ENCODE measurements around the gene DBN1.

DBN1 gene

GRCh38 chr5:177444106-177445051 lies 29.1 kb downstream of the DBN1 start:
- DNase-seq: no peak

DNA sequence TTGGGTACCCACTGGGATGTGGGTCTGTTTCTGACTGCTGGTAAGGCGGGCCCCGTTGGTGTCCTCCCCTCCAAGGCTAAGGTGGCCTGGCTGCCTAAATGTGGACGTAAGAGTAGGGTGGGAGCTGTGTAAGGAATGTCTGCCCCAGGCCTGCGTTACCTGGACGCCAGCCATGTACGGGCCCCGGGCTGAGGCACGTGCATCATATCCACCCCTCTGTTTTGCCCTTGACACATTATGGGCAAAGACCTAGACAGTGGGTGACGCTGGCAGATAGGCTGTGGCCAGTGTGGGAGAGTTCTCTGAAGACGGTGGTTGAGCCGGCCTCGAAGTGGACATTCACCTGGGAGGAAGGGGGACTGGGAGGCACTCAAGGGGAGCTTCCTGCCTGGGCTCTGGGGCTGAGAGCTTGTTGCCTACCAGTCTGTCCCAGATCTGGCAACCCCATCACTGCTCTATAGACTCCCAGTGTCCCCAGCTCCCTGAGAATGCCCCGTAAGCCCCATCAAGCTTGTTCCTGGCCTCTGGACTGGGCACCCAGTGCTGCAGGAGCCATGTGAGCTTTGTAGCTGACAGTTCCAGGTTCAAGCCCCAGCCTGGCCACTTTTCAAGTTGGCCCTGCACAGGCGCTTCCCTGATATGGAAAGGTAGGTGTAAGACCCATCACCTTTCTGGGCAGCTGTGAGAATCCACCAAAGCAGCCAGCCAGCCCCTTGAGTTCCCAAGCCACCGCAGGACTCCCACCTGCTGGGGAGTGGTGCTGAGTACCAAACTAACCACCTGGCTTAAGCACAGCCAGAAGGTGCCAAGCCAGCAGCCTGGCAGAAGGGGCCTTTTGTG lies 30.1 kb downstream of the DBN1 start:
- DNase-seq: no peak

GRCh38 chr5:177442066-177442826 lies 31.2 kb downstream of the DBN1 start:
- DNase-seq: no peak

DNA sequence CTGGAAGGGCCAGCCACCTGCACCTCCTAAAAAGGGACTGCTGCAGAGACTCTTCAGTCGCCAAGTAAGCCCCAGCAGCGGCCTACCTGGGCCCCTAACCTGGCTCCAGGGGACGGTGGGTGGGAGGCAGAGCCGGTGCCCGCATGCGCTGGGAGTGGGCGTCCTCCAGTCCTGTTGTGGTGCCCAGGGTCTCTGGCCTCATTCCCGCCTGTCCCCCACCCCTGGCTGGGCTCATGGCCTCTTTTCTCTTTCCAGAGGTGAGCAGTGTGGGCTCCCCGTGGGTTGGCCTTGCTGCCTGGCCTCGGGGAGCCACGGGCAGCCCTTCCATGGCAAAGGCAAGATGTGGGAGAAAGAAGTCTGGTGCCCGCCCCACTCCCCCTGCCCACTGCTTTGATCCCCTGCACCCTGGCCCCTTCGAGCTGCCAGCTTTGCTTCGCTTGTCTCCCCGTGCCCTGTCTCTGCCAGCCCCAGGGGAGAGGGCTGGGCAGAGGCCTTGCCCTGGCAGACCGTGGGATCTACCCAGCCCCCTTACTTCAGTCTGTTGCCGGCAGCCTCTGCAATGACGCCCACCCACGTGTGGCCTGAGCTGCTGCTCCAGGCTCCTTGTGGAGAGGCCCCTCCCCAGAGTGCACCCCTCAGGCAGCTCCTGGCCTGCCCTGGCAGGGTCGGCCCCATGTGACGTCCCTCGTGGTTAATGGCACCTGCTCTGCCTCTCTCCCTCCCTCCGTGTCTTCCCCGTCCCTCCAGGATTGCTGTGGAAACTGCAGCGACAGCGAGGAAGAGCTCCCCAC lies 32.2 kb downstream of the DBN1 start:
- no peak for DNase-seq

GRCh38 chr5:177440211-177440989 lies 33.0 kb downstream of the DBN1 start:
- DNase-seq: no peak

DNA sequence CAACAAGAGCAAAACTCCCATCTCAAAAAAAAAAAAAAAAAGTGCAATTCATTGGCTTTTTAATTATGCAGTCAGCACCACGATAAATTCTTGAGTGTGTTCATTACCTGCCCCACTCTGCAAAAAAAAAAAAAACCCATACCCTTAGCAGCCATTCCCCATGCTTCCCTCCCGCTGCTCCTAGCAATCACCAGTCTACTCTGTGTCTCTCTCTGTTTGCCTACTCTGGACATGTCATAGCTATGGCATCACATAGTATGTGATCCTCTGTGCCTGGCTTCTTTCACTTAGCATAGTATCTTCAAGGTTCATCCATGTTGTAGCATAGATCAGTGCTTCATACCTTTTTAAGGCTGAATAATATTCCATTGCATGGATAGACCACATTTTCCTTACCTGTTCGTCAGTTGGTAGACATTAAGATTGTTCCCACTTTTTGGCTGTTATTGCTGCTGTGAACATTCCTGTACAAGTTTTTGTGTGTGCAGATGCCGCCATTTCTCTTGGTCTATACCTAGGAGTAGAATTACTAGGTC lies 33.8 kb downstream of the DBN1 start:
- no peak for DNase-seq

DNA sequence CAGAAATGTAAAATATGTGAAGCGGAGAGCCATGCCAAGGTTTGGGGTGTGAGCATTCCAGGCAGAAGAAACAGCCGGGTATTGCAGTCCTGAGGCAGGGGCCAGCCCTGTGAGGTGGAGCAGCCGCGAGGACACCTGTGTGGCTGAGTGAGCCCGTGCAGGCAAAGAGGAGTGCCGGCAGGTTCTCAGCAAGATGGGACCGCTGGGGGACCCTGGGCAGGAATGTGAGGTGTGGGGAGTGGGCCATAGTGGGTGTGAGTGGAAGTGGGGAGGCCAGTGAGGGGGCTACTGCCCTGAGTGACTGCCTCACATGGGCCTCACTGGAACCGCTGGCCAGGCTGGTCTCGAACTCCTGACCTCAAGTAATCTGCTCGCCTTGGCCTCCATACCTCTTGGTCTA lies 35.0 kb downstream of the DBN1 start:
- no peak for DNase-seq

DNA sequence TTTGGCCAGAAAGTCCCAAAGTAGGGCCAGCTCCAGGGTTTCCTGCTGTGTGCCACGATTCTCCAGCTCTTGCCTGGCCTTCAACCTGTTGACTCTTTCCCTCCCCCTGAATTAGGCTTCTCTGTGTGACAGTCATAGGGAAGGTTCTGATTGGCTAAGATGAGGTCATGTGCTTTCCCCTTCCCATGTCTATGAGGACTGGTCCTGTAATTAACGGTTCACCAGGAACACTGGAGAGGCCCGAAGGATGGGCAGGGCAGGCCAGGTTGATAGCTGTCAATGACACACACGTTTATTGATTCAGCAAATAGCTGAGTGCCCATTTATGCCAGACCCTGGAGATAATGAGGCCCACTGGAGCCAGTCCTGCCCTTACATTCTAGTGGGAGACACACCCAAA lies 35.8 kb downstream of the DBN1 start:
- DNase-seq: no peak

DNA sequence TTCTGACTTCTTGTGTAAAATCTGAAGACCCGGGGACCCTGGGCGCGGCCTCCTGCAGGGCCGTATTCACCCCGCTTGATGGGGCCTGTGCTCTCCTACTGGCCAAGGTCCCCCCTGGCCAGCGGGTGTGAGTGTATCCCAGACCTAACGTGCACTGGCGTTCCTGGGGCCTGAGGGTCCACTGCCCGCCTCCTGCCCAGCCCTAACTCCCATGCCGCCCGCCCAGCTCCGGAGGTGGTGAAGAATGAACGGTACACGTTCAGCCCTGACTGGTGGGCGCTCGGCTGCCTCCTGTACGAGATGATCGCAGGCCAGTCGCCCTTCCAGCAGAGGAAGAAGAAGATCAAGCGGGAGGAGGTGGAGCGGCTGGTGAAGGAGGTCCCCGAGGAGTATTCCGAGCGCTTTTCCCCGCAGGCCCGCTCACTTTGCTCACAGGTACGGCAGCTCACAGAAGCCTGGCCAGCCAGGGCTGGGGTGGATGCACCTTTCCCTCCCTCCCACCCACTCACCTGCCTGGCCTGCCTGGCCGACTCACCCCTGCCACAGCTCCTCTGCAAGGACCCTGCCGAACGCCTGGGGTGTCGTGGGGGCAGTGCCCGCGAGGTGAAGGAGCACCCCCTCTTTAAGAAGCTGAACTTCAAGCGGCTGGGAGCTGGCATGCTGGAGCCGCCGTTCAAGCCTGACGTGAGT lies 37.4 kb downstream of the DBN1 start:
- DNase-seq: no peak

DNA sequence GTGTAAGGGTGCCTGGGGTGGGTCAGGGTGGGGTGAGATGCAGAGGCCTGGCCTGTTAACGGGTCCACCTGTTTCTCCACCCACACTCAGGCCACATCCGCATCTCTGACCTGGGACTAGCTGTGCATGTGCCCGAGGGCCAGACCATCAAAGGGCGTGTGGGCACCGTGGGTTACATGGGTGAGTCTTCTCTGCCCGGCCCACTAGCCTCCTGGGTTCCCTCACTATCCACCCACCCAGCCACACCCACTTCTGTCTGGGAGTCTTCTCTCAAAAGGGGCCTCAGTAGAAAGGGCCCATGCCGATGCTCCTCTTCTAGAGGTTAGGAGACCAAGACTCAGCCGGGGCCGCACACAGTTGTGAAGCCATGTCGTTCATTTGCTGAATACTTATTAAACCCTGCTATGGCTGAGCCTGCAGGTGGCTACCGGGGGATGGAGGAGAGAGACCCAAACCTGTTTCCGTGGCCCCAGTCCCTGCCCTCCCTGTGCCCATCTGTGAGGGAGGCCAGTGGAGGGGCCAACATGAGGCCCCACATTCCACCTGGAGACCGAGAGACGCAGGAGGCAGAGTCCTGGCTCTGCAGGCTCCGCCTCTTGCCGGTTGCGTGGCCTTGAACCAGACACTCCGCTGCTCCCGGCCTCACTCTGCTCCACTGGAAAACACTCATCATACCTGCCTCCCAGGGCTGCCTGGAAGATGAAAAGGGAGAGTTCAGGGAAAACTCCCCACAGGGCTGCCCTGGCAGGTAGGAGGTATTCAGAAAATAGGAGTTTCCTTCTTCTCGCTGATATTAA lies 38.3 kb downstream of the DBN1 start:
- DNase-seq: no peak

DNA sequence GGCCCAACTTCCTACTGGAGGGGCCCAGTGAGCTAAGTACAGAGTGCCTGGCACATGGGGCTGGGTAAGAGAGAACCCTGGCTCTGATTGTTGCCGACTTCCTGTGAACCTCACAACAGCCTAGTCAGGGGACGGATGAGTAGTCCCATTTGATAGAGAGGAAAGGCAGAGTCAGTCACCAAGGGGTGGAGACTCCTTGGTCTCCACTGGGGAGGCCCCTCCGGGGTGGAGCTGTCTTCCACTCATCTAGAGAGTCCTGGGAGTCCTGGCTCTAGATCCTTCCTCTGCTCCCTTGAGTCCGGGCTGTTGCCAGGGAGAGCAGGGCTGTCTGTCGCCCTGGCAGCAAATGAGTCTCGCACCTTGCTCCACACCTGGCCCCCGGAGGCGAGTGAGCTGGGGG lies 39.0 kb downstream of the DBN1 start:
- no peak for DNase-seq

GRCh38 chr5:177433658-177434217 lies 39.7 kb downstream of the DBN1 start:
- DNase-seq: no peak

- DNase-seq: no peak
Measured at GRCh38 chr5:177432839-177433657, 40.4 kb downstream of the DBN1 start.

DNA sequence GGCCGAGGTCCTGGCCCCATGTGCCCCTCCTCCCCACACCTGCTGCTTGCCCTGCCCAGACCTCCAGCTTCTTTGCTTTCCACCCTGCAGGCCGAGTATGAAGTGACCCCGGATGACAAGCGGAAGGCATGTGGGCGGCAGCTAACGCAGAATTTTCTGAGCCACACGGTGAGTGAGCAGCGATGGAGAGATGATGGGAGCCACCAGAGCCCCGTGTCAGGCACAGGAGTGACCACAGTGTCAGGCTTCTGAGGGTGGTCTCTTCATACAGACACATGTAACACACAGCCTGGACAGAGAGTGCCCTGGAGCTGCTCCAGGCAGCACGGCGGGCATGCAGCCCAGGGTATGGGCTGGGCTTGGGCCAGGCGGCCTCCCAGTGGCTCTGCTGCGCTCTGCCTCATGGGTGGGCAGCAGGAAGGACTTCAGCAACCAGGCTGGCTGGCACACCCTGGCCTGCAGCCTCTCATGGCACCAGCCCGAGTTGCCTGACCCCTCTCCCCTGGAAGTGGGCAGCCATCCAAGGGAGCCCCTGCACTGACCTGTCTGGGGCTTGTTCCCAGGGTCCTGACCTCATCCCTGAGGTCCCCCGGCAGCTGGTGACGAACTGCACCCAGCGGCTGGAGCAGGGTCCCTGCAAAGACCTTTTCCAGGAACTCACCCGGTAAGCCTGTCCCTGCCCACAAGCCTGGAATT lies 41.1 kb downstream of the DBN1 start:
- no peak for DNase-seq

DNA sequence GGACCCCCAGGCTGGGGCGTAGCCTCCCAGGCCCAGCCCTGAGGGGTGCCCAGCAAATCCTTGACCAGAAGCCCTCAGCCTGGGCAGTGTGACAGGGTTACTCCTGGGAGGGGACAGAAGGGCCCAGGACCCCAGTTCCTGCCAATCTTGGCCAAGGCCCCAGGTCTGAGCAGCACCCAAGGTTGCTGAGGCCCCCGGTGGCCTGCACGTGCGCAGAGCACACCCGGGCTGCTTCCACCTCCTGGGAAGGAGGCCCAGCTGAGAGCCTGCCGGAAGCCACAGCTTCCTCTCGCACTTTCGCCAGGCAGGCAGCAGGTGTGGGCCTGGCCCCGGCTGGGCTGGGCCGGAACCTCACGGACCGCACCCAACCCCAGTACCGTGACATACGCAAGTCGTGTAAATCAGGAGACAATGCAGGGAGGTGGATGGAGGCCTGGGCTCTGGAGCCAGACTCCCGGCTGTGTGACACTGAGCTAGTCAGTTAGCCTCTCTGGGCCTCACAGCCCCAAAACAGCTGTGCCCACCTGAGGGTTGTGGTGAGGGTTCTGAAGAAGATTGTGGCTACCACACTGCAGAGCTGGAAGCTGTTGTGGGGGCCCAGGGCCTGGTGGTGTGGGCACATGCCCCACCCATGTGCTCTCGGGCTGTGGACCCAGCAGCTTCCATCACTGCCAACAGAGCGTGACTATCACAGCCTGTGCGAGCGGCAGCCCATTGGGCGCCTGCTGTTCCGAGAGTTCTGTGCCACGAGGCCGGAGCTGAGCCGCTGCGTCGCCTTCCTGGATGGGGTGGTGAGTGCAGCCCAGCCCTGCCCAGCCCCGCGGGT lies 41.9 kb downstream of the DBN1 start:
- DNase-seq: no peak

DNA sequence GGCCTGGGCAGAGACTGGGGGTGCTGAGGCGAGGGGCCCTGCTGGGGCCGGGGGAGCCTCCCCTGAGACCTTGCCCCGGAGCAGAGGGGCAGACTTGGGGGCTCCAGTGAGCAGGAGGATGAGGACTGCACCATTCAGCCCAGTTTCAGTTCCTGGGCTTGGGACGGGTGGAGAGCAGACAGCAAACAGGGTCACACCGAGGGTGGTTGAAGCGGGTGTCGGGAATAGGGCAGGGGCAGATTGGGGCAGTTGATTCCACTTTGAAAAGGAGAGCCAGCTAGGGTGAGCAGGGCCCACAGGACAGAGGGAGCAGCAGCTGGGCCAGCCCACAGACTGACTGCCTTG lies 42.5 kb downstream of the DBN1 start:
- no peak for DNase-seq

Data from right kidney (tissue), 1 donor.